Effector memory CD8-positive, alpha-beta T cell (primary cell): Measurements from ENCODE around the gene CHI3L1.

Source experiments
- ATAC-seq: fragments of 150-1000 bp; cut with Tn5 transposase; replicated peaks from 2 replicates; pipeline ENCODE4 v1.10.0; 2021; ENCODE audit warnings: mild to moderate bottlenecking, moderate library complexity
- DNase-seq, 3 experiments: peaks; one replicate each; pipeline ENCODE4 v3.0.0; 2021
- H3K27ac Mint-ChIP-seq, 2 donors: one replicate each; pipeline ENCODE4 v1.8.0; 2022; ENCODE audit warnings: mild to moderate bottlenecking in 2 of 2, mixed read lengths in 2 of 2, moderate library complexity in 2 of 2
- H3K27me3 Mint-ChIP-seq, 2 donors: one replicate each; pipeline ENCODE4 v1.8.0; 2022; ENCODE audit warnings: mixed read lengths in 2 of 2
- H3K36me3 Mint-ChIP-seq: one replicate; pipeline ENCODE4 v1.8.0; 2022; ENCODE audit warnings: mild to moderate bottlenecking, moderate library complexity, mixed read lengths; ENCODE audit not compliant: insufficient read depth
- H3K4me1 Mint-ChIP-seq, 2 donors: one replicate each; pipeline ENCODE4 v1.8.0; 2022; ENCODE audit warnings: low read depth in 2 of 2, mixed read lengths in 2 of 2
- H3K4me3 Mint-ChIP-seq, 2 donors: one replicate each; pipeline ENCODE4 v1.8.0; 2022; ENCODE audit warnings: mild to moderate bottlenecking in 2 of 2, mixed read lengths in 2 of 2, moderate library complexity in 2 of 2
- H3K9me3 Mint-ChIP-seq, 2 donors: one replicate each; pipeline ENCODE4 v1.8.0; 2022; ENCODE audit warnings: mixed read lengths in 2 of 2

The CHI3L1 gene

GRCh38 chr1:203183828-203184227, 2.7 kb downstream of the CHI3L1 start:
- Mint-ChIP-seq H3K9me3 (no peaks in the 10 kb centered on the region), H3K36me3 (peaks cover 3% of the 10 kb centered on the region), H3K4me3 (no peak overlapping the region), H3K4me1 (no peaks in the 10 kb centered on the region), H3K27me3 (peaks cover 18 to 73% of the 10 kb centered on the region in 2 donors), H3K27ac (no peak overlapping the region)
- no peak for DNase-seq
- ATAC-seq, result no peak

- no peaks in the 10 kb centered on the region for H3K4me1 Mint-ChIP-seq
- peaks cover 3% of the 10 kb centered on the region for H3K36me3 Mint-ChIP-seq
- no peak overlapping the region for H3K27ac Mint-ChIP-seq
- DNase-seq, result no peak
- no peaks in the 10 kb centered on the region for H3K9me3 Mint-ChIP-seq
- ATAC-seq, result no peak
- H3K4me3 Mint-ChIP-seq, result no peak overlapping the region
- peaks cover 32 to 87% of the 10 kb centered on the region in 2 donors for H3K27me3 Mint-ChIP-seq
Observed at GRCh38 chr1:203182387-203182953, 4.0 kb downstream of the CHI3L1 start.

GRCh38 chr1:203181586-203182386, 4.7 kb downstream of the CHI3L1 start:
- peaks cover 32 to 90% of the 10 kb centered on the region in 2 donors for H3K27me3 Mint-ChIP-seq
- no peak overlapping the region for H3K27ac Mint-ChIP-seq
- H3K9me3 Mint-ChIP-seq, result no peaks in the 10 kb centered on the region
- H3K36me3 Mint-ChIP-seq, result peaks cover 3% of the 10 kb centered on the region
- DNase-seq (no peak), ATAC-seq (no peak)
- no peak overlapping the region for H3K4me3 Mint-ChIP-seq
- H3K4me1 Mint-ChIP-seq, result no peaks in the 10 kb centered on the region

GRCh38 chr1:203180611-203181330, 5.7 kb downstream of the CHI3L1 start:
- no peaks in the 10 kb centered on the region for H3K4me1 Mint-ChIP-seq
- H3K27me3 Mint-ChIP-seq, result peaks cover 42 to 90% of the 10 kb centered on the region in 2 donors
- ATAC-seq, result no peak
- no peak for DNase-seq
- no peaks in the 10 kb centered on the region for H3K9me3 Mint-ChIP-seq
- no peak overlapping the region for H3K27ac Mint-ChIP-seq
- no peak overlapping the region for H3K4me3 Mint-ChIP-seq
- H3K36me3 Mint-ChIP-seq, result peaks cover 3% of the 10 kb centered on the region

DNA sequence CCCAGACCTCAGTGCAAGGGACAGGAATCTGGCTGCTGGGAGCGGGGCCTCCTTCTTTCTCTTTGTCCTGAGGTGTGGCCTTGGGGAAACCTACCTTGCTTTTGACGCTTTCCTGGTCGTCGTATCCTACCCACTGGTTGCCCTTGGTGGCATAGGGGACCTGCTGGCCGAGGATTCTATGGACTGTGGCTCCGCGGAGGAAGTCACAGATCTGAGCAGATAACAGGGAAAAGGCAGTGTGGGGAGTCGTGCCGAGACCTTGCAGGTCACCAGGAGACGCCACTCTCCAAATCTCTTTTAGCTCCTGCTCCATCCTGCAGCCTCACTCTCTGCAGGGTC, 6.9 kb downstream of the CHI3L1 start:
- no peaks in the 10 kb centered on the region for H3K4me1 Mint-ChIP-seq

DNA sequence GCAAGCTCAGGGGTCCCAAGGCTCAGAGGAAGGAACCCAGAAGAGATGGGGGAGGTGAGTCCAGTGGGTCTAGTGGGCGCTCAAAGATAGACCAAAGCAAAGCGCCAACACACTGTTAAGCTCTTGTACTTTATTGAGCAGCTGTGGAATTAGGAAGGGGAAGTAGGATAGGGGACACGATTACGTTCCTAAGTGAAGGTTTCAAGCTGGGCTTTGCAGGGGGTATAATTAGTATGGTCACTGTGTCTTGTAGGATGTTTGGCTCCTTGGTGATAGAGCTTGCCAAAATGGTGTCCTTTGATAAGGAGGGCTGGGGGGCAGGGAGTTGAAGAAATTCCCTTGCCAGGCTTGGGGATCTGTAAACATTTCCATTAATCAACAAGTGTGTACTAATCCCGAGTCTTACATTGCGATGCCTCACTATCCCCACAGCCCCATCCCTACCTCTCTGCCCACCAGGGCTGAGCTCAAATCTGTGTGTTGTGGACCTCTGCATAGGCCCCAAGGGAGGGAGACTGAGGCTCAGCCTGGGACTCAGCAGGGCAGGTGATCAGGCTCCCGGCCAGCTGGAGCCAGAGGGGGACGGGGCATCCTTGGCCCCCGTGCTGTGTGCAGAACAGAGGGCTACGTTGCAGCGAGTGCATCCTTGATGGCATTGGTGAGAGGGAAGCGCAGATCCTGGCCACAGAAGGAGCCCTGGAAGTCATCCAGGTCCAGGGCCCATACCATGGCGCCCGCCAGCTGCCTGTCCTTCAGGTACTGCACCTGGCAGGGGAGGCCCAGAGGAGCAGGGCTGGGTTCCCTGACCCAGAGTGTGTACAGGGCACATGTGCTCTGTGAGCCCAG, 7.5 kb downstream of the CHI3L1 start:
- Mint-ChIP-seq H3K36me3 (no peaks in the 10 kb centered on the region), H3K9me3 (no peaks in the 10 kb centered on the region), H3K4me3 (no peak overlapping the region), H3K27ac (no peak overlapping the region), H3K27me3 (peaks cover 48 to 91% of the 10 kb centered on the region in 2 donors), H3K4me1 (no peaks in the 10 kb centered on the region)
- no peak for ATAC-seq
- no peak for DNase-seq

More for the DNA sequence above, 6.9 kb downstream of the CHI3L1 start:
- Mint-ChIP-seq H3K36me3 (peaks cover 3% of the 10 kb centered on the region), H3K27ac (no peak overlapping the region), H3K4me3 (no peak overlapping the region), H3K9me3 (no peaks in the 10 kb centered on the region), H3K27me3 (peaks cover 46 to 91% of the 10 kb centered on the region in 2 donors)
- ATAC-seq (no peak), DNase-seq (no peak)

- Mint-ChIP-seq H3K4me1 (no peaks in the 10 kb centered on the region), H3K4me3 (no peak overlapping the region), H3K27me3 (peaks cover 49 to 90% of the 10 kb centered on the region in 2 donors), H3K9me3 (no peaks in the 10 kb centered on the region), H3K27ac (no peak overlapping the region), H3K36me3 (no peaks in the 10 kb centered on the region)
- DNase-seq (no peak), ATAC-seq (no peak)
Observed at GRCh38 chr1:203178083-203178482, 8.4 kb downstream of the CHI3L1 start.

GRCh38 chr1:203177470-203178039, 8.9 kb downstream of the CHI3L1 start:
- no peak overlapping the region for H3K4me3 Mint-ChIP-seq
- ATAC-seq, result no peak
- no peaks in the 10 kb centered on the region for H3K9me3 Mint-ChIP-seq
- no peak for DNase-seq
- H3K4me1 Mint-ChIP-seq, result no peaks in the 10 kb centered on the region
- no peak overlapping the region for H3K27ac Mint-ChIP-seq
- H3K27me3 Mint-ChIP-seq, result peaks cover 47 to 85% of the 10 kb centered on the region in 2 donors
- H3K36me3 Mint-ChIP-seq, result no peaks in the 10 kb centered on the region

GRCh38 chr1:203177036-203177405, 9.5 kb downstream of the CHI3L1 start:
- no peak overlapping the region for H3K27ac Mint-ChIP-seq
- no peak for ATAC-seq
- H3K27me3 Mint-ChIP-seq, result peaks cover 47 to 80% of the 10 kb centered on the region in 2 donors
- H3K4me1 Mint-ChIP-seq, result no peaks in the 10 kb centered on the region
- no peak overlapping the region for H3K4me3 Mint-ChIP-seq
- DNase-seq, result no peak
- H3K36me3 Mint-ChIP-seq, result no peaks in the 10 kb centered on the region
- no peaks in the 10 kb centered on the region for H3K9me3 Mint-ChIP-seq

GRCh38 chr1:203176273-203177035, 10.1 kb downstream of the CHI3L1 start:
- Mint-ChIP-seq H3K27ac (no peak overlapping the region), H3K4me3 (no peak overlapping the region), H3K9me3 (no peaks in the 10 kb centered on the region), H3K27me3 (peaks cover 47 to 75% of the 10 kb centered on the region in 2 donors), H3K36me3 (no peaks in the 10 kb centered on the region), H3K4me1 (no peaks in the 10 kb centered on the region)
- ATAC-seq, result no peak
- DNase-seq, result no peak

DNA sequence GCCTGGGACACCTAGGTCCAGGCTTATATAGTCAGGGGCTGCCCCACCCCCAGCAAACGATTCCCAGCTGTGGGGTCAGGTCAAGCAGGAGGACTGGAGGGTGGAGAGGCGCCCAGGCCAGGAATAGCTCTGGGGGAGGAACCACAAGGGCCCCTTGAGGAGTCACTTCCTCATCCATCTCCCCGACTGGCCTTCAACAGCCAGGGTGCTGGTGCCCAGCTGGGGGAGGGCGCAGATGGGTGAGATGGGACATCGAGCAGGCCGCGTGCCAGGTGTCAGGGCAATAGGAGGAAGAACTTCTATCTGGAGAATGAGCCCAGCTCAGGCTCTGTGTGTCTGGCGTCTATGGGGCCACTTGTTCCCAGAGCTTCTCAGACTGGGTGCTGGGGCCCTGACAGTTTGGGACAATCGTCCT, 10.7 kb downstream of the CHI3L1 start:
- DNase-seq, result no peak
- no peaks in the 10 kb centered on the region for H3K9me3 Mint-ChIP-seq
- ATAC-seq, result no peak

DNA sequence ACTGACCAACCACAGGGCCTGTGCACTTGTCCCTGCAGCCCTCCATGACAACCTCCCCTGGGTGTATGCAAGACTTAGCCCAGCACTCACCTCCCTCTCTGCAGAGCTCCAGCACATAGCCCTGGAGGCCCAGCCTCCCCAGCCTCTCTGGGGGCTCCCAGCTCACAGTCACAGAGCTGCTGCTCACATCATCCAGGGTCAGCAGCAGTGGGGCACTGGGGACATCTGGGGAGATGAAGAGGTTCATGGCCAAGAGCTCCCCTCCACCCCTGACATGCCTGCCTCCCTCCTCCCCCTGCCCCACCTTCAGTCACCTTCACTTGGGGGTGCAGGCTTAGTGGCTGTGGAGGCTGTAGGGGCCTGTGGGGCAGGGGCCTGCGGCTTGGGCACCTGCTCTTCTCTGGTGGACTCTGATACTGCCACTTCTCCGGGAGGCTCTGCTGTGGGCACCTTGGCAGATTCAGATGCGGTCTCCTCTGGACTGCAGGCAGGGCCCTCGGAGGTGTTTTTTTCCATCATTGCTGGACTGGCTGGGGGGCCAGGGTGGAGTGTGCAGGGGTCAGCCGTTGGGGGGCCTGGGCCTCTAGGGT, 11.2 kb downstream of the CHI3L1 start, which contains the start of gene MYBPH:
Gene MYBPH, minus strand, starts transcription at position 590 of the 590 bp plus-strand sequence. Its CDS starts 71 bp downstream, at position 519.
- no peak within 1 kb of the TSS for H3K4me3 Mint-ChIP-seq
- ATAC-seq, result no peak
- H3K27ac Mint-ChIP-seq, result no peak within 1 kb of the TSS
- H3K27me3 Mint-ChIP-seq, result peaks cover 39 to 67% of the 10 kb centered on the region in 2 donors
- DNase-seq, result no peak
- no peaks in the 10 kb centered on the region for H3K36me3 Mint-ChIP-seq
- no peaks in the 10 kb centered on the region for H3K4me1 Mint-ChIP-seq
- no peaks in the 10 kb centered on the region for H3K9me3 Mint-ChIP-seq

More for the DNA sequence above, 10.7 kb downstream of the CHI3L1 start:
- no peaks in the 10 kb centered on the region for H3K4me1 Mint-ChIP-seq
- no peaks in the 10 kb centered on the region for H3K36me3 Mint-ChIP-seq
- no peak overlapping the region for H3K27ac Mint-ChIP-seq
- H3K27me3 Mint-ChIP-seq, result peaks cover 43 to 71% of the 10 kb centered on the region in 2 donors
- no peak overlapping the region for H3K4me3 Mint-ChIP-seq
